ENCODE measurements around the gene PRMT5.
A peak's percentile ranks its signal among the peaks of the same experiment; 100 is the strongest.

DNA sequence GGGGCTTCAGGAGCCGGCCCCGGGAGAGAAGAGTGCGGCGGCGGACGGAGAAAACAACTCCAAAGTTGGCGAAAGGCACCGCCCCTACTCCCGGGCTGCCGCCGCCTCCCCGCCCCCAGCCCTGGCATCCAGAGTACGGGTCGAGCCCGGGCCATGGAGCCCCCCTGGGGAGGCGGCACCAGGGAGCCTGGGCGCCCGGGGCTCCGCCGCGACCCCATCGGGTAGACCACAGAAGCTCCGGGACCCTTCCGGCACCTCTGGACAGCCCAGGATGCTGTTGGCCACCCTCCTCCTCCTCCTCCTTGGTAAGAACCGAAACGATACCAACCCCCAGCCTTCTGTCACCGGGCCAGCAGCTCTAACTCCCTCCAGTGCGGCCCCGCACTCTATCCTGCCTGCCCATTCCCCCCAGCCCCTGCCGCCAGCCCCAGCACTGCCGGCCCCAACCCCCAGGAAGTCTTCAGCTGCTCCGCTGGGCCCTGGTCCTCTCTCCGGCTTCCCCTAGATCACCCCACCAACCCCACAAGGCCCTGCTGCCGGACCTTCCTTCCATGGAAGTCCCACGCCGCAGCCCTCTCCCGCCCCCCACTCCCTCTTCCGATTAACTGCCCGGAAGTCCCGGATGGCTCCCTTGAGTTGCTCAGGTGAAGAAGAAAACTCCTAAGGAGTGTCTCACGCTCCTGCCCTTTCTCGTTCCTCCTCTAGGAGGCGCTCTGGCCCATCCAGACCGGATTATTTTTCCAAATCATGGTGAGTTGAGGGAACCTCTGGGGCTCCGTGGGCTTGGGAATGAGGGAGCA is 56.9 kb downstream of the PRMT5 start:
- TF ChIP-seq, protein P1, sequence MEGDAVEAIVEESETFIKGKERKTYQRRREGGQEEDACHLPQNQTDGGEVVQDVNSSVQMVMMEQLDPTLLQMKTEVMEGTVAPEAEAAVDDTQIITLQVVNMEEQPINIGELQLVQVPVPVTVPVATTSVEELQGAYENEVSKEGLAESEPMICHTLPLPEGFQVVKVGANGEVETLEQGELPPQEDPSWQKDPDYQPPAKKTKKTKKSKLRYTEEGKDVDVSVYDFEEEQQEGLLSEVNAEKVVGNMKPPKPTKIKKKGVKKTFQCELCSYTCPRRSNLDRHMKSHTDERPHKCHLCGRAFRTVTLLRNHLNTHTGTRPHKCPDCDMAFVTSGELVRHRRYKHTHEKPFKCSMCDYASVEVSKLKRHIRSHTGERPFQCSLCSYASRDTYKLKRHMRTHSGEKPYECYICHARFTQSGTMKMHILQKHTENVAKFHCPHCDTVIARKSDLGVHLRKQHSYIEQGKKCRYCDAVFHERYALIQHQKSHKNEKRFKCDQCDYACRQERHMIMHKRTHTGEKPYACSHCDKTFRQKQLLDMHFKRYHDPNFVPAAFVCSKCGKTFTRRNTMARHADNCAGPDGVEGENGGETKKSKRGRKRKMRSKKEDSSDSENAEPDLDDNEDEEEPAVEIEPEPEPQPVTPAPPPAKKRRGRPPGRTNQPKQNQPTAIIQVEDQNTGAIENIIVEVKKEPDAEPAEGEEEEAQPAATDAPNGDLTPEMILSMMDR (IDR thresholded peaks at IDR 0.05; ENCODE audit: low read depth, low read length, poor library complexity, severe bottlenecking) = peak; percentile 97
- no peak for TF ChIP-seq EZH2phosphoT487 (IDR thresholded peaks at IDR 0.05; ENCODE audit: borderline replicate concordance, low read length)
